ENCODE measurements around the gene CRACR2A.

The CRACR2A gene

GRCh38 chr12:3622021-3622821 is 130.7 kb downstream of the CRACR2A start:
- no peak overlapping the region for H3K27ac ChIP-seq
- TF ChIP-seq, protein P1, sequence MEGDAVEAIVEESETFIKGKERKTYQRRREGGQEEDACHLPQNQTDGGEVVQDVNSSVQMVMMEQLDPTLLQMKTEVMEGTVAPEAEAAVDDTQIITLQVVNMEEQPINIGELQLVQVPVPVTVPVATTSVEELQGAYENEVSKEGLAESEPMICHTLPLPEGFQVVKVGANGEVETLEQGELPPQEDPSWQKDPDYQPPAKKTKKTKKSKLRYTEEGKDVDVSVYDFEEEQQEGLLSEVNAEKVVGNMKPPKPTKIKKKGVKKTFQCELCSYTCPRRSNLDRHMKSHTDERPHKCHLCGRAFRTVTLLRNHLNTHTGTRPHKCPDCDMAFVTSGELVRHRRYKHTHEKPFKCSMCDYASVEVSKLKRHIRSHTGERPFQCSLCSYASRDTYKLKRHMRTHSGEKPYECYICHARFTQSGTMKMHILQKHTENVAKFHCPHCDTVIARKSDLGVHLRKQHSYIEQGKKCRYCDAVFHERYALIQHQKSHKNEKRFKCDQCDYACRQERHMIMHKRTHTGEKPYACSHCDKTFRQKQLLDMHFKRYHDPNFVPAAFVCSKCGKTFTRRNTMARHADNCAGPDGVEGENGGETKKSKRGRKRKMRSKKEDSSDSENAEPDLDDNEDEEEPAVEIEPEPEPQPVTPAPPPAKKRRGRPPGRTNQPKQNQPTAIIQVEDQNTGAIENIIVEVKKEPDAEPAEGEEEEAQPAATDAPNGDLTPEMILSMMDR (conservative IDR thresholded peaks at IDR 0.05), result no peak

DNA sequence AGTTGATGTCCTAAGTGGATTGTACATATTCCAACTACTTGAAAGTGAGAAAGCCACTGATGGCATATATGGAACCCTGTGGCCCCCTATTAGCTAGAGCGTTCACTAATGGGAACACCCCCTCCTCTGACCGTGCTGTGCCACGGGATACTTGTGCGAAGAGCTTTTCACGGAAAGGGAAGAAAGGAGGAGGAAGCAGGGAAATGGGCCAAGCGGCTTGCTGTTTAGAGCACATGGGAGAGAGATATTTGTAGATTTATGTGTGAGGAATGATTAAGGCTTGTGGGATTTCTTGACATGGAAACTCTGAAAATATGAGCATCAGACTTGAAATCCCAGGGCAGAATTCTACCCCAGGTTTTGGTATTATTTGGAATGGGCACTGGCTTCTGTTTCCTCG is 132.1 kb downstream of the CRACR2A start:
- TF ChIP-seq, protein P1 (conservative IDR thresholded peaks at IDR 0.05), result no peak
- no peak overlapping the region for H3K27ac ChIP-seq

DNA sequence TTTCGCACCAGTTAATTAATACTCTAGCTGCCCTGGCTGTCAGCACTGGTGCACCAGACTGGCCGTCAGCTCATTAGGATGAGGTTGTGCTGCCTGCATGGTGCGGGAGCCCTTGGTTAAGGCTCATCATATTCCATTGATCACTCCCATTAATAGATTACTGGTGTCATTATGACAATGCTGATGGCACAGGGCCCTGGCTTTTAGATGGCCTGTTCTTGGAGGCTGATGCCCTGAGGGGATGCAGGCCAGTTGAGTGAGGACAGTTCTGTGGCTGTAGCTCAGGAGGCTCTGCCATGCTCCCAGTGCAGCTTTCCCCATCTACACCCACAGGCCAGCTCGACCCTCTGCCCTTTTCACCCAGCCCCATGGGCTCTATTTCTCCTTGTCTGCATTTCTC is 135.3 kb downstream of the CRACR2A start:
- TF ChIP-seq, protein P1 (conservative IDR thresholded peaks at IDR 0.05), result no peak
- H3K27ac ChIP-seq, result no peak overlapping the region

DNA sequence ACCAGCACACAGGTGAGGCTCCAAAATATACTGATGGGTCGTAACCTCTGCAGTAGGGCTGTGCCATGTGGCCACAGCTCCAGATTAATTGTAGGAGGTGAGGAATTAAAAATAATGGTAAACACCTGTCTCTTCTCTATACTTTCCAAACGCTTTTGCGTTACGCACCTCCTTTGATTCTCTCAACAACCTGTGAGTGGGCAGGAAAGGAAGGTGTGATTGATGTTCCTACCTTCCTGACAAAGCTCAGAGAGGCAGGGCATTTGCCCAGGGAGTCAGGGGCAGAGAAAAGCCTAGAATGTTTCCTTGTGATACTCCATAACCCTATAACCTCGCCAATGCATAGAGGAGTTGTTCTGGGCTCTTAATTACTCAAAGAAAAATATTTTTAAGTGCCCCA is 137.0 kb downstream of the CRACR2A start:
- TF ChIP-seq, protein P1 (conservative IDR thresholded peaks at IDR 0.05), result no peak
- no peak overlapping the region for H3K27ac ChIP-seq

DNA sequence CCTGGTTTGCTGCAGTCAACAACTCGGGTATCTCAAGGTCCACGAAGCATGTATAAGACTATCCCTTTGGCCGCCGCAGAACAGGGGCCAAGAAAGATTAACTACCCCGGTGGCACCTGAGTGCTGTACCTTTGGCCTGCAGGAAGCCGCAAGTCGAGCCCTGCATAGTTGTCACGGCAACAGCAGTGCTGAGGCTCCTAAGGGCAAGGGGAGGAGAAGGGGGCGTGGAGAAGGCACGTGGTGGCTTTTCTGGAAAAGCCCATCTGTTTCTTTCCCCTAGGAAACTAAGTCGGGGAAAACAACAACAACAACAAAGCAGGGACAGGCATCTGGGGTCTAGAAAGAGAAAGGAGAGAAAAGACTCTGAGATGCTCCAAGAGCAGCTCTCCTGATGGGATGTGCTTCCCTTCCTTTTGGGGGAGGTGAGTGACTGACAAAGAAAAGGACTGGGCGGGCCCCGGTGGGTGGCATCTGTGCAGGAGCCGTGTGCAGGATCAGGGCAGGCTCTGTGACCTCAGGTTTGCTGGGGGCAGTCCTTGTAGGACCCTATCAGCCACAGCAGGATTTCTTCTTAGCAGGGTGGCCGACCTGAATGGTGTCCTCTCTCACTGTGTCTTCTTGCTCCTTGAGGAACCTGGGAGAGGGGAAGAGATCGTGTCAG is 138.0 kb downstream of the CRACR2A start:
- H3K27ac ChIP-seq, result no peak overlapping the region
- TF ChIP-seq, protein P1 (conservative IDR thresholded peaks at IDR 0.05), result no peak

DNA sequence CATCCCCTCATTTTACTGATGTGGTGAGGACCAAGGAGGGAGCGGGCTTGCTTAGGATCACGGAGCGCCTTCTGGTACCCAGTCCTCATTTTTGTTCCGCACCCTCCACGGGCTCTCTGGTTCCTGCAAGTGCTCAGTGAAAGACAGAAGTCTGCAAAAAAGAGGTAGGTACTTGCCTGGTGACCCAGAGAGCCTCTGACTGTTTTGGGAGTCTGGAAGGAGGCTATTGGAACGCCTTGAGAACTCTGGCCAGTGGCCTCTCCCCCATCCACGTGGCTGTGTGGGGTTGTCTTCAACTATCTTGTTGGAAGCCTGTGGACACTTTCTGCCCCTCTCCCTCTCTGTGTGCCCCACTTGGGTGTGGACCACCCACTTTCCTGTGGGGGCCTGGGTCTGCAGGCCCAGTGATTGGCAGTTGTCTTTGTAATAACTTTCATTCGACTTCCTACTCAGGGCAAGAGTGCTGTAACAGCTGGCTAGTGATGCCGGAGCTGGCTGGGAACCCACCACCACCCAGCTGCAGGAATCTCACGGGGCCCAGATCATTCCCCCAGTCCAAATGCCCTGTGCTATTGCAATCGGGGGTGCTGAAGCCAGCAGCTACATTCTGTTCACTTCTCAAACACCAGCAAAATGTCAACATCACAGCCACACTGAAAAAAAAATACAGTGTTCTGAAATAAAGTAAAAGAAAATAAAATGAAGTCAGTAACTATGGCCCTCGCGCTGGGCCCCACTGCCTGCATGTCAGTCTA is 139.1 kb downstream of the CRACR2A start:
- TF ChIP-seq, protein P1 (conservative IDR thresholded peaks at IDR 0.05), result no peak
- no peak overlapping the region for H3K27ac ChIP-seq
